Naive thymus-derived CD4-positive, alpha-beta T cell (primary cell): Measurements from ENCODE around the gene ITK. TPM values are rescaled to one million over a fixed set of nuclear protein-coding genes. Genes with fewer than 3 reads are reported as not detected.
"Not testable (repeated sequence)": the region's sequence is repeated elsewhere in the genome, so short reads cannot be mapped to it uniquely, and the experiment has no call there.

Source experiments
- ATAC-seq: fragments of 150-1000 bp; cut with Tn5 transposase; 2 replicates; pipeline ENCODE4 v1.10.0; 2021; ENCODE audit warnings: mild to moderate bottlenecking, moderate library complexity
- CTCF ChIA-PET: fragments of 350-600 bp; sonication (Branson Sonifier 250); formaldehyde crosslinking; loops from one replicate; lab custom pipeline; 2021; ENCODE audit warnings: antibody characterized with exemption; lab: Charles Lee
- POLR2A ChIA-PET: fragments of 350-600 bp; sonication (Branson Sonifier 250); formaldehyde crosslinking; loops from one replicate; lab custom pipeline; 2021; ENCODE audit warnings: antibody characterized with exemption, inconsistent platforms; lab: Charles Lee
- DNase-seq, 9 donors: peaks; one replicate each; pipeline versions ENCODE4 v3.0.0 to v3.0.0-alpha.2; 2020 to 2022; ENCODE audit warnings: mixed read lengths in 1 of 9
- H3K27ac ChIP-seq: one replicate; pipeline ENCODE4 v1.7.0; 2013; ENCODE audit warnings: mild to moderate bottlenecking, low read depth, low read length, moderate library complexity
- H3K27me3 ChIP-seq, 2 donors: one replicate each; pipeline ENCODE4 v1.7.0; 2013; ENCODE audit warnings: low read length in 2 of 2, mild to moderate bottlenecking in 2 of 2, moderate library complexity in 2 of 2; ENCODE audit not compliant: control insufficient read depth in 2 of 2, insufficient read depth in 2 of 2
- H3K36me3 ChIP-seq, 3 experiments: 1 replicate in 2 of 3; 2 replicates in 1 of 3; pipeline ENCODE4 v1.7.0; 2013; ENCODE audit warnings: low read length in 3 of 3, mild to moderate bottlenecking in 3 of 3, moderate library complexity in 1 of 3; ENCODE audit not compliant: insufficient read depth in 3 of 3, control insufficient read depth in 2 of 3
- H3K4me1 ChIP-seq, 2 donors: one replicate each; pipeline ENCODE4 v1.7.0; 2013; ENCODE audit warnings: low read length in 2 of 2, mild to moderate bottlenecking in 2 of 2, moderate library complexity in 1 of 2; ENCODE audit not compliant: control insufficient read depth in 2 of 2, insufficient read depth in 2 of 2
- H3K4me3 ChIP-seq: 2 replicates; pipeline ENCODE4 v1.7.0; 2013; ENCODE audit warnings: mild to moderate bottlenecking, low read length
- H3K9me3 ChIP-seq, 3 experiments: 1 replicate in 2 of 3; 2 replicates in 1 of 3; pipeline ENCODE4 v1.7.0; 2013; ENCODE audit warnings: low read length in 3 of 3; ENCODE audit not compliant: control insufficient read depth in 2 of 3
- H3K27ac Mint-ChIP-seq, 9 donors: one replicate each; pipeline ENCODE4 v1.8.0; 2020 to 2022; ENCODE audit warnings: mixed read lengths in 9 of 9, mild to moderate bottlenecking in 8 of 9, moderate library complexity in 5 of 9, inconsistent platforms in 2 of 9
- H3K27me3 Mint-ChIP-seq, 5 donors: one replicate each; pipeline ENCODE4 v1.8.0; 2021 to 2022; ENCODE audit warnings: mixed read lengths in 5 of 5, mild to moderate bottlenecking in 1 of 5
- H3K36me3 Mint-ChIP-seq, 5 donors: one replicate each; pipeline ENCODE4 v1.8.0; 2020 to 2022; ENCODE audit warnings: mixed read lengths in 5 of 5, mild to moderate bottlenecking in 3 of 5, inconsistent platforms in 1 of 5
- H3K4me1 Mint-ChIP-seq, 7 donors: one replicate each; pipeline ENCODE4 v1.8.0; 2020 to 2022; ENCODE audit warnings: mixed read lengths in 7 of 7, mild to moderate bottlenecking in 3 of 7, inconsistent platforms in 1 of 7
- H3K4me3 Mint-ChIP-seq, 10 donors: one replicate each; pipeline ENCODE4 v1.8.0; 2020 to 2022; ENCODE audit warnings: mild to moderate bottlenecking in 10 of 10, mixed read lengths in 10 of 10, moderate library complexity in 6 of 10, inconsistent platforms in 2 of 10
- H3K9me3 Mint-ChIP-seq, 11 donors: one replicate each; pipeline ENCODE4 v1.8.0; 2020 to 2022; ENCODE audit warnings: mixed read lengths in 11 of 11, mild to moderate bottlenecking in 4 of 11, inconsistent platforms in 1 of 11, moderate library complexity in 1 of 11
- intact Hi-C, 2 donors: fragments of 100-400 bp; cut with micrococcal nuclease; formaldehyde crosslinking; loops; one replicate each; pipeline ENCODE4 v1.15.1; 2023
- polyA plus RNA-seq, 2 donors: library from polyadenylated mRNA; unstranded; fragments of 300-500 nt; fragmentation: Illumina TruSeq; gene quantifications; one replicate each; pipeline ENCODE4 v1.2.3, GENCODE V29; 2021
- total RNA-seq, 6 experiments: library from RNA in 5 of 6; stranded (reverse) in 5 of 6; gene quantifications; 1 replicate in 5 of 6; 2 replicates in 1 of 6; pipeline ENCODE4 v1.2.3 and lab custom pipeline; 2021 to 2026

The ITK gene
- total and polyA plus RNA-seq, 7 experiments from 2014 or later = 183 to 481 (median 294) TPM

- H3K36me3 ChIP-seq = peaks cover 6 to 39% (median 15%) of the 10 kb centered on the region in 3 experiments
- ATAC-seq, H3K27me3 Mint-ChIP-seq, H3K9me3 Mint-ChIP-seq, DNase-seq, H3K27me3 ChIP-seq, H3K9me3 ChIP-seq: not testable (repeated sequence)
- peak overlapping the region; percentile 89 to 100 (median 98) for H3K4me3 Mint-ChIP-seq
- ChIA-PET CTCF (interaction anchor here (0.6 to 3.3 kb wide), 3 partner anchors 13 to 87 kb away, joined by 3 to 9 read pairs (median 3); no protein-coding TSS in a partner anchor), POLR2A (interaction anchor here (0.6 to 20.7 kb wide), 10 partner anchors 8 to 66 kb away, joined by 3 to 345 read pairs (median 15); partner anchors contain the start of gene MED7)
- H3K27ac Mint-ChIP-seq = peak overlapping the region in 7 of 9 donors; percentile 48 to 98 (median 91)
- peaks cover 41 to 61% (median 55%) of the 10 kb centered on the region in 7 donors for H3K4me1 Mint-ChIP-seq
- intact Hi-C loops = loop anchor here in 1 of 2 donors (10.0 kb wide), 3 partner anchors 80 to 420 kb away; partner anchors contain the start of gene HAVCR2
- peaks cover 47 to 50% of the 10 kb centered on the region in 2 donors for H3K4me1 ChIP-seq
- peak overlapping the region; percentile 68 for H3K4me3 ChIP-seq
- H3K36me3 Mint-ChIP-seq = peaks cover 41 to 74% (median 68%) of the 10 kb centered on the region in 5 donors
- H3K27ac ChIP-seq = peak overlapping the region; percentile 81
These were observed 4.5 kb downstream of the ITK start for GRCh38 chr5:157185122-157185521.

GRCh38 chr5:157186309-157187045, 5.8 kb downstream of the ITK start:
- Histone ChIP-seq H3K27ac (peak overlapping the region; percentile 81), H3K27me3 (no peaks in the 10 kb centered on the region), H3K4me3 (peak overlapping the region; percentile 68), H3K4me1 (peaks cover 55 to 56% of the 10 kb centered on the region in 2 donors), H3K9me3 (no peaks in the 10 kb centered on the region), H3K36me3 (peaks cover 6 to 41% (median 15%) of the 10 kb centered on the region in 3 experiments)
- DNase-seq (no peak), ATAC-seq (no peak)
- peak overlapping the region; percentile 83 to 100 (median 96) for H3K4me3 Mint-ChIP-seq
- H3K36me3 Mint-ChIP-seq = peaks cover 45 to 77% (median 68%) of the 10 kb centered on the region in 5 donors
- H3K9me3 Mint-ChIP-seq = peaks cover 0 to 3% (median 0%) of the 10 kb centered on the region in 11 donors
- H3K27me3 Mint-ChIP-seq = no peaks in the 10 kb centered on the region
- CTCF ChIA-PET = interaction anchor here (1.0 to 4.5 kb wide), 4 partner anchors 10 to 101 kb away, joined by 3 to 17 read pairs (median 6); no protein-coding TSS in a partner anchor
- POLR2A ChIA-PET = interaction anchor here (0.6 to 20.7 kb wide), 16 partner anchors 5 to 81 kb away, joined by 3 to 345 read pairs (median 7); partner anchors contain the start of genes GARIN3, ITK and MED7
- peaks cover 46 to 68% (median 61%) of the 10 kb centered on the region in 7 donors for H3K4me1 Mint-ChIP-seq
- peak overlapping the region; percentile 63 to 98 (median 88) for H3K27ac Mint-ChIP-seq
- intact Hi-C loops = loop anchor here in 1 of 2 donors (10.0 kb wide), 3 partner anchors 82 to 418 kb away; partner anchors contain the start of gene HAVCR2

- CTCF ChIA-PET = interaction anchor here (1.0 to 4.5 kb wide), 5 partner anchors 9 to 100 kb away, joined by 3 to 17 read pairs (median 4); no protein-coding TSS in a partner anchor
- H3K36me3 ChIP-seq = peaks cover 6 to 34% (median 15%) of the 10 kb centered on the region in 3 experiments
- Mint-ChIP-seq H3K36me3 (peaks cover 46 to 77% (median 67%) of the 10 kb centered on the region in 5 donors), H3K27ac (peak overlapping the region; percentile 63 to 98 (median 88)), H3K4me3 (peak overlapping the region; percentile 83 to 100 (median 96)), H3K9me3 (peaks cover 0 to 6% (median 0%) of the 10 kb centered on the region in 11 donors), H3K27me3 (no peaks in the 10 kb centered on the region), H3K4me1 (peaks cover 50 to 75% (median 69%) of the 10 kb centered on the region in 7 donors)
- H3K27ac ChIP-seq = peak overlapping the region; percentile 81
- peak overlapping the region; percentile 68 for H3K4me3 ChIP-seq
- intact Hi-C loops = loop anchor here in 1 of 2 donors (10.0 kb wide), 3 partner anchors 82 to 418 kb away; partner anchors contain the start of gene HAVCR2
- DNase-seq = no peak
- H3K4me1 ChIP-seq = peaks cover 62% of the 10 kb centered on the region in 2 donors
- no peaks in the 10 kb centered on the region for H3K27me3 ChIP-seq
- peak; percentile 35 for ATAC-seq
- POLR2A ChIA-PET = interaction anchor here (0.6 to 20.7 kb wide), 19 partner anchors 5 to 85 kb away, joined by 3 to 345 read pairs (median 6); partner anchors contain the start of genes GARIN3, ITK and MED7
- no peaks in the 10 kb centered on the region for H3K9me3 ChIP-seq
These were observed 6.6 kb downstream of the ITK start for GRCh38 chr5:157187046-157187754.

- Histone ChIP-seq H3K36me3 (peaks cover 6 to 33% (median 15%) of the 10 kb centered on the region in 3 experiments), H3K27me3 (no peaks in the 10 kb centered on the region), H3K4me3 (peak overlapping the region; percentile 68), H3K9me3 (no peaks in the 10 kb centered on the region), H3K4me1 (peaks cover 72 to 73% of the 10 kb centered on the region in 2 donors), H3K27ac (peak overlapping the region; percentile 81)
- DNase-seq = no peak
- POLR2A ChIA-PET = interaction anchor here (0.6 to 20.7 kb wide), 18 partner anchors 5 to 133 kb away, joined by 3 to 345 read pairs (median 4); partner anchors contain the start of genes GARIN3, ITK and MED7
- Mint-ChIP-seq H3K4me1 (peaks cover 56 to 86% (median 78%) of the 10 kb centered on the region in 7 donors), H3K36me3 (peaks cover 44 to 79% (median 69%) of the 10 kb centered on the region in 5 donors), H3K4me3 (peak overlapping the region; percentile 83 to 100 (median 96)), H3K9me3 (peaks cover 0 to 8% (median 0%) of the 10 kb centered on the region in 11 donors), H3K27me3 (no peaks in the 10 kb centered on the region), H3K27ac (peak overlapping the region; percentile 63 to 98 (median 91))
- CTCF ChIA-PET = interaction anchor here (0.6 to 4.5 kb wide), 6 partner anchors 8 to 39 kb away, joined by 3 to 17 read pairs (median 8); partner anchors contain the start of gene ITK
- no peak for ATAC-seq
- intact Hi-C loops = loop anchor here (1.0 to 10.0 kb wide), 6 partner anchors 8 to 417 kb away; partner anchors contain the start of gene HAVCR2 (in 1 of the 2)
These were observed 7.6 kb downstream of the ITK start for GRCh38 chr5:157188270-157188669.

- ChIA-PET POLR2A (interaction anchor here (0.6 to 20.7 kb wide), 19 partner anchors 4 to 132 kb away, joined by 3 to 345 read pairs (median 5); partner anchors contain the start of genes ITK and MED7), CTCF (interaction anchor here (1.1 to 4.5 kb wide), 7 partner anchors 9 to 40 kb away, joined by 3 to 17 read pairs (median 11); partner anchors contain the start of gene ITK)
- Histone ChIP-seq H3K4me3 (peak overlapping the region; percentile 68), H3K4me1 (peaks cover 75 to 81% of the 10 kb centered on the region in 2 donors), H3K27ac (peak overlapping the region; percentile 81), H3K27me3 (no peaks in the 10 kb centered on the region), H3K9me3 (no peaks in the 10 kb centered on the region), H3K36me3 (peaks cover 3 to 23% (median 14%) of the 10 kb centered on the region in 3 experiments)
- DNase-seq (no peak), ATAC-seq (no peak)
- no peaks in the 10 kb centered on the region for H3K27me3 Mint-ChIP-seq
- H3K4me3 Mint-ChIP-seq = peak overlapping the region; percentile 83 to 100 (median 96)
- peak overlapping the region; percentile 63 to 98 (median 91) for H3K27ac Mint-ChIP-seq
- intact Hi-C loops = loop anchor here (1.0 to 10.0 kb wide), 7 partner anchors 8 to 416 kb away; partner anchors contain the start of genes HAVCR2 (in 1 of the 2) and ITK (in 1 of the 2)
- H3K36me3 Mint-ChIP-seq = peaks cover 34 to 75% (median 67%) of the 10 kb centered on the region in 5 donors
- peaks cover 56 to 94% (median 83%) of the 10 kb centered on the region in 7 donors for H3K4me1 Mint-ChIP-seq
- H3K9me3 Mint-ChIP-seq = peaks cover 0 to 8% (median 0%) of the 10 kb centered on the region in 11 donors
These were observed 8.6 kb downstream of the ITK start for GRCh38 chr5:157189223-157189622.
